ENCODE measurements around the gene GFRA1. TPM values are rescaled to one million over a fixed set of nuclear protein-coding genes. Genes with fewer than 3 reads are reported as not detected.

GFRA1 gene
- total RNA-seq, 1 experiment from 2014 or later: 0.30 TPM

DNA sequence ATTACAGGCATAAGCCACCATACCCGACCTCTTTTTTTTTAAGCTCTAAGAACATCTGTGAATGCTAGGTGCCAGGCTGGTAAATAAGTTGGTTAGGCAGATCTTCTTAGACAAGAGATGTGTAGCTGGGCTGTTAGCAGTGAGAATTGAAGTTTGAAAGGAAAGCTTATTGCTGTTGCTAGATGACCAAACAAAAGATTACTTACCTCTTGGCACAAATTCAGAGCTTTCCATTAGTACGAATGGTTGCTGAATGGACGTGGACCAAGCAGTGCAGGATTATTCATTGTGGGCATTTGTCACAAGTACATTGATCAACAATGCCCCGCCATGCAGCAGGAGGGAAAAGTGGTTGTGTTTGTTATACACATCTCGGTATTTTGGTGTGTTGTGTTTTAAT is 131.2 kb downstream of the GFRA1 start:
- H3K36me3 ChIP-seq (ENCODE audit: control insufficient read depth in 1 of 2, insufficient read depth in 2 of 2, low read length in 2 of 2): no peaks in the 10 kb centered on the region
- no TSS peak for BruUV-seq (replicated peaks)
- no peak for ATAC-seq
- H3K9ac ChIP-seq (ENCODE audit: low read length): no peak overlapping the region
- no peaks in the 10 kb centered on the region for H3K4me1 ChIP-seq (ENCODE audit: control insufficient read depth in 1 of 2, insufficient read depth in 2 of 2, low read length in 2 of 2)
- H3K9me3 ChIP-seq (ENCODE audit: control insufficient read depth in 1 of 2, insufficient read depth in 1 of 2, low read depth in 1 of 2, low read length in 2 of 2): no peaks in the 10 kb centered on the region
- no peaks in the 10 kb centered on the region for H3K79me2 ChIP-seq (ENCODE audit: insufficient read depth, low read length)
- CTCF ChIA-PET: interaction anchor here (0.6 kb wide), 1 partner anchor 21 kb away, joined by 3 read pairs; no protein-coding TSS in a partner anchor
- H3K27ac ChIP-seq (ENCODE audit: low read depth, low read length): no peak overlapping the region
- POLR2A ChIA-PET: no interaction called here
- DNase-seq (ENCODE audit: low read depth, low spot score): no peak
- no peak overlapping the region for H3K4me2 ChIP-seq (ENCODE audit: low read length)
- peaks cover 58% of the 10 kb centered on the region for H3K27me3 ChIP-seq (ENCODE audit: insufficient read depth, low read length)
- RAD21 ChIA-PET (ENCODE audit: low non-redundant PET in 1 of 2, low total read pairs in 2 of 2, uncharacterized antibody in 2 of 2, unreplicated experiment in 2 of 2): no interaction called here
- intact Hi-C loops (cut with micrococcal nuclease): no loop called here
- H3K9me2 ChIP-seq (ENCODE audit: insufficient read depth): no peaks in the 10 kb centered on the region
- no peak overlapping the region for H3K4me3 ChIP-seq (replicated peaks in 1 of 2; ENCODE audit: low read depth in 1 of 2, low read length in 2 of 2)
- TF ChIP-seq SP1 (IDR thresholded peaks at IDR 0.05; ENCODE audit: low read depth): no peak
- TF ChIP-seq EGR1 (IDR thresholded peaks at IDR 0.05; ENCODE audit: low read depth): no peak
- TF ChIP-seq POLR2AphosphoS5 (IDR thresholded peaks at IDR 0.05; ENCODE audit: low read depth, low read length): no peak
- TF ChIP-seq ZNF274 (IDR thresholded peaks at IDR 0.05; ENCODE audit: low read depth, low read length): no peak
- no peak for TF ChIP-seq FOSL1 (IDR thresholded peaks at IDR 0.05; ENCODE audit: low read depth)
- TF ChIP-seq YY1 (IDR thresholded peaks at IDR 0.05; ENCODE audit: extremely low read depth, insufficient replicate concordance, low read depth, low read length): no peak
- no peak for TF ChIP-seq CBX3 (IDR thresholded peaks at IDR 0.05; ENCODE audit: low read depth)
- TF ChIP-seq CEBPB (IDR thresholded peaks at IDR 0.05; ENCODE audit: low read depth): no peak
- no peak for TF ChIP-seq SRF (IDR thresholded peaks at IDR 0.05; ENCODE audit: low read depth)
- TF ChIP-seq, protein P1, sequence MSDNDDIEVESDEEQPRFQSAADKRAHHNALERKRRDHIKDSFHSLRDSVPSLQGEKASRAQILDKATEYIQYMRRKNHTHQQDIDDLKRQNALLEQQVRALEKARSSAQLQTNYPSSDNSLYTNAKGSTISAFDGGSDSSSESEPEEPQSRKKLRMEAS (IDR thresholded peaks at IDR 0.05): no peak
- TF ChIP-seq SIN3A (IDR thresholded peaks at IDR 0.05; ENCODE audit: low read depth): no peak
- TF ChIP-seq, protein P2, sequence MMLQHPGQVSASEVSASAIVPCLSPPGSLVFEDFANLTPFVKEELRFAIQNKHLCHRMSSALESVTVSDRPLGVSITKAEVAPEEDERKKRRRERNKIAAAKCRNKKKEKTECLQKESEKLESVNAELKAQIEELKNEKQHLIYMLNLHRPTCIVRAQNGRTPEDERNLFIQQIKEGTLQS (IDR thresholded peaks at IDR 0.05): no peak
- no peak for TF ChIP-seq JUND (IDR thresholded peaks at IDR 0.05)
- TF ChIP-seq RAD21 (IDR thresholded peaks at IDR 0.05; ENCODE audit: low read depth): no peak
- no peak for TF ChIP-seq TCF7L2 (IDR thresholded peaks at IDR 0.05; ENCODE audit: borderline replicate concordance, extremely low read depth, insufficient read depth, insufficient read length)
- TF ChIP-seq, protein P3, sequence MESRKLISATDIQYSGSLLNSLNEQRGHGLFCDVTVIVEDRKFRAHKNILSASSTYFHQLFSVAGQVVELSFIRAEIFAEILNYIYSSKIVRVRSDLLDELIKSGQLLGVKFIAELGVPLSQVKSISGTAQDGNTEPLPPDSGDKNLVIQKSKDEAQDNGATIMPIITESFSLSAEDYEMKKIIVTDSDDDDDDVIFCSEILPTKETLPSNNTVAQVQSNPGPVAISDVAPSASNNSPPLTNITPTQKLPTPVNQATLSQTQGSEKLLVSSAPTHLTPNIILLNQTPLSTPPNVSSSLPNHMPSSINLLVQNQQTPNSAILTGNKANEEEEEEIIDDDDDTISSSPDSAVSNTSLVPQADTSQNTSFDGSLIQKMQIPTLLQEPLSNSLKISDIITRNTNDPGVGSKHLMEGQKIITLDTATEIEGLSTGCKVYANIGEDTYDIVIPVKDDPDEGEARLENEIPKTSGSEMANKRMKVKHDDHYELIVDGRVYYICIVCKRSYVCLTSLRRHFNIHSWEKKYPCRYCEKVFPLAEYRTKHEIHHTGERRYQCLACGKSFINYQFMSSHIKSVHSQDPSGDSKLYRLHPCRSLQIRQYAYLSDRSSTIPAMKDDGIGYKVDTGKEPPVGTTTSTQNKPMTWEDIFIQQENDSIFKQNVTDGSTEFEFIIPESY (IDR thresholded peaks at IDR 0.05; ENCODE audit: extremely low read depth, insufficient replicate concordance, low read length): no peak
- TF ChIP-seq EZH2 (IDR thresholded peaks at IDR 0.05): no peak
- no peak overlapping the region for H2AFZ ChIP-seq (ENCODE audit: low read depth, low read length, poor library complexity, severe bottlenecking)
- H4K20me1 ChIP-seq (ENCODE audit: insufficient read depth): no peaks in the 10 kb centered on the region
